Stomach (tissue), 4 donors: ENCODE data around the gene TGOLN2.

Experiments used
- CTCF ChIP-seq, 7 experiments: fragments of 450-650 bp in 4 of 7; fragments of 200-600 bp in 3 of 7; sonication (generic) in 3 of 7; IDR thresholded peaks; one replicate each; pipeline ENCODE4 v1.5.1; 2016 to 2019; ENCODE audit warnings: antibody characterized with exemption in 7 of 7, control low read depth in 2 of 7, mild to moderate bottlenecking in 1 of 7
- EP300 ChIP-seq: sonication (generic); formaldehyde crosslinking; IDR thresholded peaks from one replicate; pipeline ENCODE4 v1.6.1; 2017; ENCODE audit warnings: antibody characterized with exemption
- POLR2A ChIP-seq, 4 donors: fragments of 450-650 bp; IDR thresholded peaks; one replicate each; pipeline ENCODE4 v1.6.1; 2016; ENCODE audit warnings: antibody characterized with exemption in 4 of 4, control low read depth in 2 of 4, mild to moderate bottlenecking in 1 of 4, moderate library complexity in 1 of 4
- POLR2AphosphoS5 ChIP-seq, 3 donors: sonication (generic); formaldehyde crosslinking; IDR thresholded peaks; one replicate each; pipeline ENCODE4 v1.6.1; 2016; ENCODE audit warnings: antibody characterized with exemption in 3 of 3

GRCh38 chr2:85278361-85278760 lies 49.4 kb downstream of the TGOLN2 start:
- no peak for TF ChIP-seq CTCF (IDR thresholded peaks at IDR 0.05)
- TF ChIP-seq EP300, result no peak
- TF ChIP-seq POLR2A (IDR thresholded peaks at IDR 0.05), result no peak
- no peak for TF ChIP-seq POLR2AphosphoS5 (IDR thresholded peaks at IDR 0.05)
